Tibial nerve (tissue), 4 donors: ENCODE measurements around the gene SYNJ2.

Source experiments
- CTCF ChIP-seq, 5 experiments: fragments of 200-600 bp in 3 of 5; fragments of 450-650 bp in 2 of 5; sonication (generic) in 3 of 5; IDR thresholded peaks; one replicate each; pipeline ENCODE4 v1.5.1; 2016 to 2019; ENCODE audit warnings: antibody characterized with exemption in 5 of 5, mild to moderate bottlenecking in 3 of 5, moderate library complexity in 2 of 5
- EP300 ChIP-seq, 2 donors: sonication (generic); formaldehyde crosslinking; IDR thresholded peaks; one replicate each; pipeline ENCODE4 v1.6.1; 2017; ENCODE audit warnings: antibody characterized with exemption in 2 of 2, mild to moderate bottlenecking in 1 of 2
- POLR2A ChIP-seq, 2 donors: fragments of 450-650 bp; IDR thresholded peaks; one replicate each; pipeline ENCODE4 v1.6.1; 2017; ENCODE audit warnings: antibody characterized with exemption in 2 of 2, mild to moderate bottlenecking in 2 of 2, moderate library complexity in 2 of 2

GRCh38 chr6:158061361-158061708, 79.7 kb downstream of the SYNJ2 start:
- TF ChIP-seq CTCF (IDR thresholded peaks at IDR 0.05): no peak
- no peak for TF ChIP-seq POLR2A (IDR thresholded peaks at IDR 0.05)
- TF ChIP-seq EP300 (IDR thresholded peaks at IDR 0.05): no peak
